ENCODE data around the gene FILIP1L. TPM values are rescaled to one million over a fixed set of nuclear protein-coding genes. Genes with fewer than 3 reads are reported as not detected.

FILIP1L gene
- total and polyA plus RNA-seq, 2 of the 8 experiments (the other 6 are each of a cell fraction or from before 2014, with no cell fraction given): 0.06 to 0.09 TPM

- TF ChIP-seq CTBP2 (IDR thresholded peaks at IDR 0.05; ENCODE audit: borderline replicate concordance, insufficient read depth, insufficient read length, low read length): no peak
- no peak for TF ChIP-seq GTF2F1 (IDR thresholded peaks at IDR 0.05; ENCODE audit: borderline replicate concordance, low read depth, low read length)
- TF ChIP-seq EP300 (IDR thresholded peaks at IDR 0.05; ENCODE audit: borderline replicate concordance in 1 of 2, low read depth in 2 of 2, low read length in 2 of 2): no peak
- TF ChIP-seq CHD7 (IDR thresholded peaks at IDR 0.05; ENCODE audit: insufficient replicate concordance, low read length): no peak
- TF ChIP-seq RNF2 (IDR thresholded peaks at IDR 0.05; ENCODE audit: borderline replicate concordance, low read depth, low read length, missing control alignments, poor library complexity, severe bottlenecking): no peak
- no peak for TF ChIP-seq TCF12 (IDR thresholded peaks at IDR 0.05; ENCODE audit: low read depth, low read length)
- no peak for TF ChIP-seq BACH1 (IDR thresholded peaks at IDR 0.05; ENCODE audit: low read length)
- no peak for TF ChIP-seq EZH2 (IDR thresholded peaks at IDR 0.05; ENCODE audit: low read depth, low read length, severe bottlenecking)
Observed at GRCh38 chr3:99910752-99911290, 203.5 kb downstream of the FILIP1L start (continued).

Measured in H1 (cell line).